ENCODE results near the gene FRAT2.
"Not testable (repeated sequence)": the region's sequence is repeated elsewhere in the genome, so short reads cannot be mapped to it uniquely, and the experiment has no call there.

The FRAT2 gene

DNA sequence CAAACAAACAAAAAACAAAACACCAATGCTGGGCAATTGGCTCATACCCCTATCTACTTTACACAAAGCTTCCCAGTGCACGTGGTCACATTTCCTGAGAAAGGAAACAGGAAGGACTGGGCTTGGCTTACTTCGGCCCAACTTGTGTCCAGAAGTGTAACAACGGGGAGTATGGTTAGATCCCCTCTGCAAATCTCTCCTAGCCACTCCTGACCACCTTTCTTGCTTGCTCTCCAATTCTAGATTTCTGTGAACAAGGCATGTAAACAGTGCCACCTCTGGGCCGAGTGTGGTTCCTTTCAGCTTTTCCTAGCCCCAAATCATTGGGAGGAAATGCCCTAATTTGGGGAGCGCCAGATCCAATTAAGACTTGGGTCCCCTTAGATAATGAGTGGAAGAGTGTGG lies 21.0 kb upstream of the FRAT2 start:
- peak; percentile 16 for DNase-seq

- no peak for DNase-seq
Measured at GRCh38 chr10:97353945-97354344, 19.4 kb upstream of the FRAT2 start.

DNA sequence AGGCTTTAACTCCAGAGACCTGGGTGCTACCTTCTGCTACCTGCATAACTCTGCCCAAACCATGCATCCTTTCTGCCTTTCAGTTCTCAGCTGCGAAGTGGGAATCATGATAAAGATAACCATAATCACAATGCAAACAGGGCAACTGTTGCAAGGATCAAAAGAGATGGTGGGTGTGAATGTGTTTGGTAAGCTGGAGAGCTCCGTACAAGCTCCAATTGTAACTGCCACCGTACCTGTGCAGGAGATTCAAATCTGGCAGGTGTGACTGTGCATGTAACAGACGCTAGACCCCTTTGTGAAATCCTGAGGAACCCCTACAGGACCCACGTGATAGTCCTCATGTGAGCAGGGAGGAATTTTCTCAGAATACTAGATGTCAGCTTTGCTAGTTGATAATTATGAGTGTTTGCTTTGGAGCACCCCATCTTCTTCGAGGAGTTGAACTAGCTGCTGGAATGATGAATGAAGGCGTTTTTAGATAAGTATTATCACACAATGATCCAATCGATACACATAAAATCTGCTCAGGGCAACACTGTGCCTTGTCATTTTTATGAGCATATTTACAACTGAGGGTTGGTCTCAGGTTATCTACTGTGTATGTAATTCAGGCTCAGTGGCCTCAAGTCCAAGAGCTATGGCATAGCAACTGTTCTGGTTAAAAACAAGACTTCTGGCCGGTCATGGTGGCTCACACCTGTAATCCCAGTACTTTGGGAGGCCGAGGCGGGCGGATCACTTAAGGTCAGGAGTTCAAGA lies 15.4 kb upstream of the FRAT2 start:
- no peak for DNase-seq

DNA sequence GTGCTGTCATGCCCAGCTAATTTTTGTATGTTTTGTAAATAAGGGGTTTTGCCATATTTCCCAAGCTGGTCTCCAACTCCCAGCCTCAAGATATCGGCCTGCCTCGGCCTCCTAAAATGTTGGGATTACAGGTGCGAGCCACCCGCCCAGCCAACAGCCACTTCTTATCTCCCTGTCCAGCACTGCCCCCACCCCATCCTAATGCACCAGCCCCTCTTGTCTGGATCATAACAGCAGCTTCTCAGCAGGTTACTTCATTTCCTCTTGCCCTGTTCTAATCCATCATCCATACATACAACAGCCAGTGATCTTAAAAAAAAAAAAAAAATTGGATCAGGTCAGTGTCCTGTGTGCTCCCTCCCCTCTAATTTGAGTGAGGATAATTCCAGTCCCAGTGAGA lies 12.8 kb upstream of the FRAT2 start:
- DNase-seq, result no peak

GRCh38 chr10:97343664-97344063 lies 9.1 kb upstream of the FRAT2 start:
- not testable (repeated sequence) for DNase-seq

DNA sequence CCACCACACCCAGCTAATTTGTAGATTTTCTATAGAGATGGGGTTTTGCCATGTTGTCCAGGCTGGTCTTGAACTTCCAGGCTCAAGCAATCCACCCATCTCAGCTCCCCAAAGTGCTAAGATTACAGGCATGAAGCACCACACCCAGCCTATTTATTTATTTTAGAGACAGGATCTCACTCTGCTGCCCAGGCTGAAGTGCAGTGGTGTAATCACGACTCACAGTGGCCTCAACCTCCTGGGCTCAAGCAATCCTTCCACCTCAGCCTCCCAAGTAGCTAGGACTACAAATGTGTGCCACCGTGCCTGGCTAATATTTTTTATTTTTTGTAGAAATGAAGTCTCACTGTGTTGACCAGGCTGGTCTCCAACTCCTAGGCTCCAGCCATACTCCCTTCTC lies 6.9 kb upstream of the FRAT2 start:
- DNase-seq, result no peak

DNA sequence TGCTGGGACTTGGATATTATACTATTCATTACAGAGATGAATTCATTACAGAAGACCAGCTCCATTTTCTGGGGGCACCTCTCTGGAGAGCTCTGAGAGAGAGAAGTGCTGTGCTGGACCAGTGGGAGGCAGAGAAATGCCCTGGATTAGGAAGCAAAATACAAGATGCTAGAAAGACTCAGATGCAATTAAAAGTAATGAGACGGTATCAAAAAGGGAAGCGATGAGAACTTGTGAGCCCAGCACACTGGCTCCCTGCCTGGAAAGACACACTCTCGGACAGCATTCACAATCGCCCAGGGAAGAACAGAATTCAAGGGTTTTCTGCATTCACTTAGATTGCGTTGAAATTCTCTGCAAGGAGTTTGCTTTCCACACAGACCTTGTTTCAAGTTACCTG lies 3.5 kb upstream of the FRAT2 start:
- DNase-seq, result no peak

- DNase-seq, result no peak
Measured at GRCh38 chr10:97336942-97337831, 2.7 kb upstream of the FRAT2 start.

GRCh38 chr10:97336446-97336845 lies 1.9 kb upstream of the FRAT2 start:
- no peak for DNase-seq

- DNase-seq, result no peak
Measured at GRCh38 chr10:97336006-97336405, 1.5 kb upstream of the FRAT2 start.

- no peak for DNase-seq
Measured at GRCh38 chr10:97335188-97335619, 675 bp upstream of the FRAT2 start.

DNA sequence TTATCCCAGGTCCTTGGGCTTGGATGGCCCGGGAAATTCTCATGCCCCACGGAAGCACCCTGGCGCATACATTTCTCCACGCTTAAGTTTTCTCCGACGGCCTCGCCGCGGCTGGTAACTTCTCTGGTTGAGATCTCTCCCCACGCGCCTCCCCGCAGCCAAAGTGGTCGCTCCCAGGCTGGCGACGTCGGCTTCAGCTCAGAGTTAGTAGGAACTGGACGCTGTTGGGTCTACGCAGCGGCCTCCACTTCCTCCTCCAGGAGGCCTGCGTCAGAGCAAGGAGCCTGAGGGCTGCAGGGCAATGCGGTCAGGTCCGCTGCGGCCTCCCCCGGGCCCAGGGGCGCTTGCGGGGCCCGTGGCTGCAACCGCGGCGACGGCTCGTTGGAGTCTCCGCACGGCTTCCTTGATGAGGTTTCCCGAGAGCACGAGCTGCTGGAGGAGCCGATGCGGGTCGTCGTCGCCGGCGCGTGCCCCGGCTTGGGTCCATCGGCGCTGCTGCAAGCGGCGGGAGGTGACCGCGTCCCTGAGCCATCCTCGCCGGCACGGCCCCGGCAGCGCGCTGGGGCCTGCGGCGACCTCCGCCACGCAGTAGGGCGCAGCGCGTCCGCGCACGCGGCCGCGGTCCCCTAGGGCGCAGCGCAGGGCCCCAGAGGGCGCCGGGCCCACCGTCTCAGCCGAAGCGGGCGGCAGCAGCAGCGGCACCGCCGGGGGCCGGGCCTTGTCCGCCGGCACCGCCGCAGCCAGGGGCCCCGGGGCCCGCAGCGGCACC lies 744 bp downstream of the FRAT2 start:
- DNase-seq, result peak; percentile 29

DNA sequence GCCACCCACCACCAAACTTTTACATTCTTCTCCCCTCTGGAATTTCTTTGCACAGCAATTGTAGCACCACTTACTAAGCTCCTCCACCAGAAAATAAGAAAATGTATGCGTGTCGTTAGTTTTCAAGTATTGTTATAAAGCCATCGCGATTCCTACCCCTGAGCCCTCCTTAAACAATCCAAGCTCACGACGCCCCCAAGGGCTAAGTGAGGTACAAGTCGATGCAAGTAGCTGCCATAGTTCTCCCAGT lies 1.3 kb downstream of the FRAT2 start:
- DNase-seq, result no peak

DNA sequence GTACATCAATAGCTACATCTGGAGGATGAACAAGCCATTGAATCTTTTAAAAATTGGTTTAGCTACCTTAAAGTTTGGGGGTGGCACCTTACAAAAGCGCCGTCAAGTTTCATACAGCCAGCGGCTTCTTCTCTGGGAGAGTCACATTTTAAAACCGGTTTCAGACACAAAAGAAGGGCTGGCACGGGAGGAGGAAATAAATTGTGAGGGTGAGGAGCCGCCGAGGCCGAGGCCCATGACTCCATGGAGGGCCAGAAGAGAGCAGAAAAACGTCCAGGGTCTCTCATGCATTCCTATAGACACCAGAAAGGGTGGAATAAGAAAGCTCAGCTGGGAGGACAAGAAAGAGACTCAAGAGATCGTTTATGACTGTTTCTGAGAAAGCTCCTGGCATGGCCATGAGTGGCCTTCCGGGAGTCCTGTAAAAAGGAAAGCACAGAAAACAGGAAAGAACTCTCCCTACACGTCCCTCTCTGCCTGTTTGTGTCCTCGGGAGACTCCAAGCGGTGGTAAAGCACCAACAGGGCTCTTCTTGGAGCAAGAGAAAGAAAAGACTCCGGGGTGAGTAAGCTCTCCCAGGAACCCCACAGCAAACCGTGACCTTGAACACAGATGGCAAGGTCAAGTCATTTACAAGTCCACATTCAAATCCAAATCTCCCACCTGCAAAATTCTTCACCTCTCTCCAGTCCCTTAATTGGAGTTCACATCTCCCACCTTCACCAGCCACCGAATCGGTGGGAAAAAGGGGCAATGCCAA lies 1.8 kb downstream of the FRAT2 start:
- no peak for DNase-seq

DNA sequence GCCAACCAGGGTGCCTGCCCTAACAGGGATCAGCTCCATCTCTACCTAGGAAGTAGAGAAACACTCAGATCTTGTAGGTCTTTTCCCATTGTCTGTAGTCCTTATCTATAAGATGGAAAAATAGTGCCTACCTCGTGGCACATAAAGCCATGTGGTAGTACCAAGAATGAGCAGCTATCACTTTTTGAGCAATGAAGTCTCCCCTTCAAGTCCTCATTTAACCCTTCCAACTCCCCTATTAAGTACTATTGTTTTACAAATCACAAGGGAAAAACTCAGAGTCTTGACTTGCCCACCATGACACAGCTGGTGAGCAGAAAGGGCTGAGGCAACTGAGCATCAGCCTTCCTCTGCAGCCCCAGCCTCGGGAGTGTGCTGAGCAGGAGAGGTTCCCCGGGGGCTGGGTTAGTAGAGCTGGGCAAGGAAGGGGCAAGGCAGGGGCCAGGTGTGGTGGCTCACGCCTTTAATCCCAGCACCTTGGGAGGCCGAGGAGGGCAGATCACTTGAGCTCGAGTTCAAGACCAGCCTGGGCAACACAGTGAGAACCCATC lies 3.3 kb downstream of the FRAT2 start:
- no peak for DNase-seq

DNA sequence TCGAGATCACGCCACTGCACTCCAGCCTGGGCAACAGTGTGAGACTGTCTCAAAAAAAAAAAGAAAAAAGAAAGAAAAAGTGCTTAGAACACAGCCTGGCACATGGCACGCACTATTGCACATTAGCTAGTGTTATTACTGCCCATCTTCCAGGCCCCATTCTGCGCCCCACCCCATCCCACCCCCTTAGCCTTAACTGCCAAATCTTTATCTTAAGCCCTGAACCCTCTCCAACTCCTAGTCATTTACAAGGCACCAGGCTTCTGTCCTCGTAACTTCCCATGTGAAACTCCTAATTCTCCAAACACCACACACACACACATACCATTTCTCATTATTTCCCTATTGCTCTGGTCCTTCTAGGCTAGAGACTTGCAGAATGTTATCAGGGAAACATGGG lies 4.8 kb downstream of the FRAT2 start:
- DNase-seq, result no peak

GRCh38 chr10:97328646-97329453 lies 5.7 kb downstream of the FRAT2 start:
- no peak for DNase-seq

GRCh38 chr10:97327348-97328294 lies 6.9 kb downstream of the FRAT2 start:
- no peak for DNase-seq

DNA sequence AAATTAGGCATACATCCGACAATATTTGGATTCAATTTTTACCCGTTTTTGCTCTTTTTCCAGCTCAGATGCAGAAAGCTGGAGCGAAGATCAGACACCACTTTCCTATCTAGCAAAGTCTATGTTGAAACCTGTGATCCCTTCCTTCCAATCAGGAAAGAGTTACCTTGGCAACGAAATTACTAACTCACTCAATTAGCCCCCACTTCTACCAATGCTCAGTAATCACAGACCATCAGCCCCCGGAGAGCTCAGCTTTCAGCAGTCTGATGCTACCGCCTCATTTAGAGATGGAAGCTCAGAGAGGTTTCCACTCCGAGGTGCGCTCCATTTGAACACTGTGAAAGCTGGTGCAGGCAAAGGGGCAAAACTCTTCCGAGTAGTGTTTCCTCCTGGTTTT lies 8.8 kb downstream of the FRAT2 start:
- DNase-seq, result no peak

- no peak for DNase-seq
Measured at GRCh38 chr10:97323501-97323900, 11.0 kb downstream of the FRAT2 start.

DNA sequence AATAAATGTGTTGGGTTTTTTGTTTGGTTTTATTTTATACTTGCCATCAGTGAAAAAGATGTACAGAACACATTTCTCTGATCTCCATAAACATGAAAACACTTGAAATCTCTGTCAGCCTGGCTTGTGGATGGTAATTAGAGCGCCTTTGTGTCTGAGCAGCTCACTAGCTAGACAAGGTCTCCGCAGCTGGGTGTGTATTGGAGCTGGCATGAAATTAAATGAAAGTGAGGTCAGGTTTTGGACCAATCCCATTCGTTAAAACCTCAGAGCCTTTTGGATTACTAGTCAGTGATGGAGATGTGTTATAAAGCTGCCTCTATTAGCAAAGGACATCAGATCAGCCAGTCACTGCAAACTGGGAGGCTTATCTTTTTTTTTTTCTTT lies 12.7 kb downstream of the FRAT2 start:
- no peak for DNase-seq
